GM12878 (cell line): ENCODE measurements around the gene STARD10. TPM values are rescaled to one million over a fixed set of nuclear protein-coding genes. Genes with fewer than 3 reads are reported as not detected.

Experiments
- ATAC-seq: fragments of 200-7000 bp; cut with Tn5 transposase; 3 replicates; pipeline ENCODE4 v1.9.1; 2020; ENCODE audit warnings: mild to moderate bottlenecking, moderate library complexity
- BruUV-seq: library from RNA; stranded (reverse); fragments of 400-500 nt; replicated peaks from 2 replicates; lab custom pipeline; 2021; lab: Mats Ljungman, UMichigan
- CTCF ChIA-PET: fragments of 300-600 bp; sonication (Branson Sonifier 250); formaldehyde crosslinking; extraction: SDS; loops from one replicate; lab custom pipeline; 2021; ENCODE audit warnings: inconsistent platforms; lab: Yijun Ruan, JAX
- POLR2A ChIA-PET: fragments of 350-600 bp; formaldehyde crosslinking; extraction: SDS; loops from one replicate; lab custom pipeline; 2021; ENCODE audit warnings: inconsistent platforms; lab: Charles Lee
- RAD21 ChIA-PET: fragments of 300-600 bp; sonication (Branson Sonifier 250); formaldehyde crosslinking; loops from one replicate; lab custom pipeline; 2023; ENCODE audit warnings: antibody characterized with exemption; ENCODE audit not compliant: unreplicated experiment; lab: Charles Lee
- SMC1A ChIA-PET: fragments of 300-600 bp; sonication (Branson Sonifier 250); formaldehyde crosslinking; loops from one replicate; lab custom pipeline; 2023; ENCODE audit not compliant: unreplicated experiment, uncharacterized antibody; lab: Charles Lee
- DNase-seq: peaks from one replicate; pipeline ENCODE4 v3.0.0-alpha.2; 2011; ENCODE audit warnings: low read depth, low spot score
- FAIRE-seq: peaks from 3 replicates; lab custom pipeline; 2011; peaks lifted over from hg19 to GRCh38; lab: Jason Lieb, UNC
- H2AFZ ChIP-seq: 2 replicates; pipeline ENCODE4 v1.6.0; 2011; ENCODE audit warnings: low read depth, low read length, control low read depth; ENCODE audit not compliant: control insufficient read depth
- H3K27ac ChIP-seq: 2 replicates; pipeline ENCODE4 v1.5.1; 2011; ENCODE audit warnings: control low read depth; ENCODE audit not compliant: control insufficient read depth, insufficient read depth
- H3K27me3 ChIP-seq, 2 experiments: replicated peaks in 1 of 2; 2 replicates each; pipeline versions ENCODE4 v1.6.0 to v1.6.1; 2011; ENCODE audit warnings: low read length in 1 of 2; ENCODE audit not compliant: control insufficient read depth in 2 of 2, insufficient read depth in 2 of 2
- H3K36me3 ChIP-seq, 2 experiments: 2 replicates each; pipeline ENCODE4 v1.5.1; 2011; ENCODE audit warnings: low read length in 1 of 2; ENCODE audit not compliant: control insufficient read depth in 2 of 2, insufficient read depth in 2 of 2
- H3K4me1 ChIP-seq: 2 replicates; pipeline ENCODE4 v1.6.1; 2011; ENCODE audit warnings: mild to moderate bottlenecking, low read length, moderate library complexity, mixed read lengths; ENCODE audit not compliant: control insufficient read depth, insufficient read depth
- H3K4me2 ChIP-seq: 2 replicates; pipeline ENCODE4 v1.6.0; 2011; ENCODE audit warnings: control low read depth; ENCODE audit not compliant: control insufficient read depth, insufficient read depth
- H3K4me3 ChIP-seq: fragments of 200-600 bp; sonication (generic); 2 replicates; pipeline ENCODE4 v1.5.1; 2016
- H3K79me2 ChIP-seq: 2 replicates; pipeline ENCODE4 v1.6.0; 2011; ENCODE audit warnings: low read length; ENCODE audit not compliant: control insufficient read depth, insufficient read depth
- H3K9ac ChIP-seq: 2 replicates; pipeline ENCODE4 v1.8.0; 2011; ENCODE audit warnings: low read length, control low read depth, mixed read lengths; ENCODE audit not compliant: control insufficient read depth, insufficient read depth
- H3K9me3 ChIP-seq: replicated peaks from 3 replicates; pipeline ENCODE4 v1.5.1; 2011; ENCODE audit warnings: mild to moderate bottlenecking, low read length; ENCODE audit not compliant: control insufficient read depth, insufficient read depth
- H4K20me1 ChIP-seq: 2 replicates; pipeline ENCODE4 v1.6.0; 2011; ENCODE audit not compliant: control insufficient read depth, insufficient read depth
- FOXM1 ChIP-seq: IDR thresholded peaks from 2 replicates; pipeline ENCODE4 v1.6.1; 2012; ENCODE audit warnings: low read depth, mild to moderate bottlenecking, inconsistent platforms, low read length, moderate library complexity
- POLR2A ChIP-seq: IDR thresholded peaks from 2 replicates; pipeline ENCODE4 v1.6.1; 2011; ENCODE audit warnings: low read depth, mild to moderate bottlenecking, low read length
- RELA ChIP-seq: fragments of 450-650 bp; IDR thresholded peaks from 2 replicates; pipeline ENCODE4 v1.8.0; 2014; ENCODE audit warnings: borderline replicate concordance; ENCODE audit not compliant: partially characterized antibody
- ZZZ3 ChIP-seq: IDR thresholded peaks from 2 replicates; pipeline ENCODE4 v1.6.1; 2011; ENCODE audit warnings: low read depth; ENCODE audit not compliant: control insufficient read depth, insufficient read length
- WGBS: methylation state at CpG from one replicate; pipeline ENCODE4 v1.1.6; 2016; ENCODE audit warnings: low lambda C conversion rate; ENCODE audit not compliant: insufficient replicate concordance, insufficient coverage; ENCODE audit errors: missing lambda C conversion rate; 5-methylcytosine and 5-hydroxymethylcytosine counted together
- in situ Hi-C: fragments of 300-500 bp; cut with MboI; formaldehyde crosslinking; loops from 9 replicates; pipeline ENCODE4 v1.14.3; 2018; ENCODE audit warnings: mixed read lengths
- intact Hi-C: fragments of 100-400 bp; cut with micrococcal nuclease; formaldehyde crosslinking; loops from one replicate; pipeline ENCODE4 v1.14.2; 2022; ENCODE audit not compliant: unreplicated experiment
- polyA plus RNA-seq, 11 experiments: library from polyadenylated mRNA; depleted of rRNA in 4 of 11; unstranded in 6 of 11; stranded (reverse) in 5 of 11; fragments of >200 nt; fragmentation: Nextera tagmentation in 4 of 11; fragmentation: Illumina TruSeq in 1 of 11; extraction: Ambion mirVana in 4 of 11; extraction: Trizol in 1 of 11; gene quantifications; 1 replicate in 1 of 11; 2 replicates in 10 of 11; pipeline versions ENCODE4 v1.2.1 to v1.2.3, GENCODE V29; 2011 to 2016; ENCODE audit warnings: inconsistent platforms in 2 of 11, missing spikeins in 2 of 11, low read depth in 1 of 11
- total RNA-seq, 4 experiments: library from RNA; depleted of rRNA in 3 of 4; stranded (reverse); fragments of >200 nt in 3 of 4; fragmentation: Illumina TruSeq in 1 of 4; extraction: Trizol in 1 of 4; gene quantifications; 2 replicates each; pipeline versions ENCODE4 v1.2.1 to v1.2.3, GENCODE V29; 2013 to 2021

The STARD10 gene
- total and polyA plus RNA-seq, 10 of the 15 experiments (the other 5 are each of a cell fraction or from before 2014, with no cell fraction given): 0.15 to 43.2 (median 23.1) TPM

DNA sequence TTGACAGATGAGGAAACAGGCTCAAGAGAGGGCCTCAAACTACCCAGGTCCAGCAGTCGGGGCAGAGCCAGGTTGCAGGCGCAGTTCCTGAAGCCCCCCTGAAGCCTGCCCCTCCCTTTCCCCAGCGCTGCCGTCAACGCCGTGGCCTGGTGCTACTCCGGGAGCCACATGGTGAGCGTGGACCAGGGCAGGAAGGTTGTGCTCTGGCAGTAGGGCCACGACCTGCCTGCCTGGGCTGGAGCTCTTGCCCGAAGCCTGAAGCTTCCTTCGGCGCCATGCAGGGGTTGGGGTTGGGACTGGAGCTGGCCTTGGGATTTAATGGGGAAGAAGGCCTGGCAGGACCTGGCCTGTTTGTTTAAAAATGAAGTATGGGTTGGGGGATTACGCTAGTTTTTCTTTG lies 35.3 kb upstream of the STARD10 start:
- SMC1A ChIA-PET: interaction anchor here (2.3 kb wide), 1 partner anchor 349 kb away, joined by 8 read pairs; no protein-coding TSS in a partner anchor
- no TSS peak for BruUV-seq
- RAD21 ChIA-PET: interaction anchor here (0.8 to 1.4 kb wide), 2 partner anchors 104 to 349 kb away, joined by 3 read pairs; no protein-coding TSS in a partner anchor
- peaks cover 8% of the 10 kb centered on the region for H3K4me1 ChIP-seq
- H3K27ac ChIP-seq: no peak overlapping the region
- H3K4me2 ChIP-seq: no peak overlapping the region
- no peaks in the 10 kb centered on the region; the same call in 2 of the 3 replicates for H3K9me3 ChIP-seq
- in situ Hi-C loops: loop anchor here (5.0 to 25.0 kb wide), 2 partner anchors 358 to 413 kb away; no protein-coding TSS in a partner anchor
- POLR2A ChIA-PET: interaction anchor here (0.8 to 3.5 kb wide), 2 partner anchors 11 to 13 kb away, joined by 3 to 14 read pairs; no protein-coding TSS in a partner anchor
- DNase-seq (no peak), FAIRE-seq (no peak), ATAC-seq (no peak)
- H3K9ac ChIP-seq: no peak overlapping the region
- H3K4me3 ChIP-seq: no peak overlapping the region
- H3K27me3 ChIP-seq: no peaks in the 10 kb centered on the region
- no peaks in the 10 kb centered on the region for H3K79me2 ChIP-seq
- TF ChIP-seq POLR2A: peak; percentile 37
- no peak for TF ChIP-seq RELA
- TF ChIP-seq FOXM1: no peak
- intact Hi-C loops: no loop called here
- no peak overlapping the region for H2AFZ ChIP-seq
- CTCF ChIA-PET: interaction anchor here (1.2 to 8.7 kb wide), 2 partner anchors 19 to 349 kb away, joined by 3 to 128 read pairs; no protein-coding TSS in a partner anchor
- 84% methylated on average over 13 of the region's 13 CpGs for WGBS
- peaks cover 23 to 25% of the 10 kb centered on the region in 2 experiments for H3K36me3 ChIP-seq
- no peaks in the 10 kb centered on the region; the same call in 1 of the 2 replicates for H4K20me1 ChIP-seq

DNA sequence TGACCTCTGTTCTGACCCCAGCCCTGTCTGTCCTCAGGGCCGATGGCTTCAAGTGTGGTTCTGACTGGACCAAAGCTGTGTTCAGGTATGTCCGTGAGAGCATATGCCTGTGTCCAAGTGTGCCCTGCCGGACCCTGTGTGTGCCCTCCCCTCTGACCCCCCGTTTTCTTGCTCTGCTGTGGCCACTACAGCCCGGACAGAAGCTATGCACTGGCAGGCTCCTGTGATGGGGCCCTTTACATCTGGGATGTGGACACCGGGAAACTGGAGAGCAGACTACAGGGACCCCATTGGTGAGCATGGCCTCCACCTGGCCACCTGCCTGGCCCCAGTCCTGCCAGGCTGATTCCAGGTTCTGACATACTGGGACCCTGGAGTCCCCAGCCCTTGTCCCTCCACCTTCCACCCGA lies 34.9 kb upstream of the STARD10 start:
- WGBS: 90% methylated on average over 7 of the region's 7 CpGs
- no peak for DNase-seq
- no peak for ATAC-seq
- FAIRE-seq: no peak
- ChIA-PET SMC1A (interaction anchor here (0.8 to 2.3 kb wide), 3 partner anchors 36 to 349 kb away, joined by 3 to 8 read pairs (median 3); no protein-coding TSS in a partner anchor), POLR2A (interaction anchor here (0.8 to 3.5 kb wide), 3 partner anchors 11 to 348 kb away, joined by 3 to 14 read pairs (median 4); no protein-coding TSS in a partner anchor), CTCF (interaction anchor here (0.9 to 8.7 kb wide), 4 partner anchors 104 to 461 kb away, joined by 4 to 128 read pairs (median 12); no protein-coding TSS in a partner anchor), RAD21 (interaction anchor here (0.8 to 1.6 kb wide), 5 partner anchors 104 to 358 kb away, joined by 3 to 5 read pairs (median 3); no protein-coding TSS in a partner anchor)
- Histone ChIP-seq H3K4me2 (no peak overlapping the region), H3K36me3 (peaks cover 25 to 27% of the 10 kb centered on the region in 2 experiments), H3K4me1 (peaks cover 8% of the 10 kb centered on the region), H3K4me3 (no peak overlapping the region), H2AFZ (no peak overlapping the region), H3K9me3 (no peaks in the 10 kb centered on the region; the same call in 2 of the 3 replicates), H3K79me2 (no peaks in the 10 kb centered on the region), H3K27ac (no peak overlapping the region), H3K27me3 (no peaks in the 10 kb centered on the region), H4K20me1 (no peaks in the 10 kb centered on the region; the same call in 1 of the 2 replicates), H3K9ac (no peak overlapping the region)
- intact Hi-C loops: no loop called here
- no TSS peak for BruUV-seq
- TF ChIP-seq ZZZ3: no peak
- in situ Hi-C loops: loop anchor here (5.0 to 25.0 kb wide), 2 partner anchors 359 to 414 kb away; no protein-coding TSS in a partner anchor
